ENCODE data around the gene ADAMTS12.

DNA sequence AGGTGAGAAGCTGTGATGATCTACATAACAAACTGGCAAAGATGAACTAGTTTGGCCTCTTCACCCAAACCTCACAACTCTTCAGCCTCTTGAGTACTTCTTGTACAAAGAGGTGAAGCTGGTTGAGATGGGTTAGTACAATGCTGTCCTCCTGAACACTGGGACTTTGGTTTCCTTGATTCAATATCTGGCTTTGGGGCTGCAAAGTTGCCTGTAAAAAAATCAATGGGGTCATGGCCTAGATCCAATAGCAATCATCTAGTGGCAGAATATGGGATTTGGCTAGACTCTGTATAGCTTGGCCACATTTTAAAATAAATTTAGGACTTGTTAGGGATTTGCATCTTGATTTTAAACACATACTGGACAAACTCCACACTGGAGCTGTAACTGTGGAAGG lies 179.1 kb downstream of the ADAMTS12 start:
- TF ChIP-seq POLR2A (IDR thresholded peaks at IDR 0.05) = no peak
- TF ChIP-seq, protein P1, sequence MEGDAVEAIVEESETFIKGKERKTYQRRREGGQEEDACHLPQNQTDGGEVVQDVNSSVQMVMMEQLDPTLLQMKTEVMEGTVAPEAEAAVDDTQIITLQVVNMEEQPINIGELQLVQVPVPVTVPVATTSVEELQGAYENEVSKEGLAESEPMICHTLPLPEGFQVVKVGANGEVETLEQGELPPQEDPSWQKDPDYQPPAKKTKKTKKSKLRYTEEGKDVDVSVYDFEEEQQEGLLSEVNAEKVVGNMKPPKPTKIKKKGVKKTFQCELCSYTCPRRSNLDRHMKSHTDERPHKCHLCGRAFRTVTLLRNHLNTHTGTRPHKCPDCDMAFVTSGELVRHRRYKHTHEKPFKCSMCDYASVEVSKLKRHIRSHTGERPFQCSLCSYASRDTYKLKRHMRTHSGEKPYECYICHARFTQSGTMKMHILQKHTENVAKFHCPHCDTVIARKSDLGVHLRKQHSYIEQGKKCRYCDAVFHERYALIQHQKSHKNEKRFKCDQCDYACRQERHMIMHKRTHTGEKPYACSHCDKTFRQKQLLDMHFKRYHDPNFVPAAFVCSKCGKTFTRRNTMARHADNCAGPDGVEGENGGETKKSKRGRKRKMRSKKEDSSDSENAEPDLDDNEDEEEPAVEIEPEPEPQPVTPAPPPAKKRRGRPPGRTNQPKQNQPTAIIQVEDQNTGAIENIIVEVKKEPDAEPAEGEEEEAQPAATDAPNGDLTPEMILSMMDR (IDR thresholded peaks at IDR 0.05 in 4 of 5, conservative IDR thresholded peaks at IDR 0.05 in 1 of 5) = no peak
